Activated CD8-positive, alpha-beta memory T cell treated with anti-CD3 and anti-CD28 coated beads for 48 hours (primary cell): ENCODE data around the gene NFATC3.

Source experiments
- DNase-seq, 3 experiments: peaks; one replicate each; pipeline ENCODE4 v3.0.0-alpha.2; 2020; ENCODE audit warnings: low read depth in 2 of 3, low spot score in 2 of 3

Gene NFATC3

DNA sequence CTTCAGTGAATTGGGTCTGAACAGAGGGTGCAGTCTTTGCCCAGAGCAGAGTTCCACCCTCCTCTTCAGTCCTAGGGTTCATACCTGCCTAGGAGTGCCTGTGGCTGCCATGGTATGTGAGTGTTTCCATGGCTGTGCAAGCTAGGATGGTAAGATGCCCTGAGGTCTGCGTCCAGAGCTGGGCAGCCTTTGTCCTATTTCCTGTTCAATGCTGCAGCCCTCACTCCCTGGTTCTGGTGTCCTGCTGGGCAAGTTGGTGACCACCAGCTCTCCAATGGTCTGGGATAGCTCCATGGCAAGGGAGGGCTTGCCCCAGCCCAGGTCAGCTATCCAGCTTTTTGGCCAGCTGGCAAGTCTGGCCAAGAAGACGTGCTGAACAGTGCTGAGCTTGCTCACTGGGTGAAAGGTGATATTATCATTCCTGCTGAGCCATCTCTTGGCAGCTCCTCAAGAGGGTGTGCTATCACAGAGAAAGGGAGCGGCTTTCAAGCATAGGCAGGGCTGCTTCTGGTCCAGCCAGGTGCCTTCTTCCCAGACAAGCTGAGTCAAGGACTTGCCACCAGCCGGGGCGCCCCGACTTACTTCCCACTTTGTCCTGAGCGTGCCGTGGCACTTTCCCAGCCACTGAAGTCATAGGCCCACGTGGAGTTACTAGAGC is 13.0 kb upstream of the NFATC3 start:
- DNase-seq = no peak

- no peak for DNase-seq
Observed at GRCh38 chr16:68073902-68074760, 11.0 kb upstream of the NFATC3 start.

- no peak for DNase-seq
Observed at GRCh38 chr16:68074850-68075555, 10.2 kb upstream of the NFATC3 start.

DNA sequence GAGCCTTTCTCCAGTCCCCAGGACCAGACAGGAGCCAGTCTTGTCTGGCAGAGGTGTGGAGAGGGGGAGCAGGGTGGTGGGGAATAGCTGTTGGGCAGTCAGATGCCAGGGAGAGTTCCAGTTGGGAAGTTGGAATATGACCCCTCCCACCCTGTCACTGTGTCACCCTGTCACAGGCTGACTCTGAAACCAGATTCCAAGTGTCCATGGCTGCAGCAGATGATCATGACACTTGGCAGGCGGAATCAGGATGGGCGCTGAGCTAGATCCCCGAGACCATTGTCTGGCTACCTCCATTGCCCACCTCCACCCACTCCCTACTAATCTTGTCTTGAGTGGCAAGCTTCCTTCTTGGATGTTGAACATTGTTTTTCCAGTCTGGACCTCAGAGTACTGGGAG is 9.2 kb upstream of the NFATC3 start:
- no peak for DNase-seq

- no peak for DNase-seq
Observed at GRCh38 chr16:68076560-68076959, 8.6 kb upstream of the NFATC3 start.

DNA sequence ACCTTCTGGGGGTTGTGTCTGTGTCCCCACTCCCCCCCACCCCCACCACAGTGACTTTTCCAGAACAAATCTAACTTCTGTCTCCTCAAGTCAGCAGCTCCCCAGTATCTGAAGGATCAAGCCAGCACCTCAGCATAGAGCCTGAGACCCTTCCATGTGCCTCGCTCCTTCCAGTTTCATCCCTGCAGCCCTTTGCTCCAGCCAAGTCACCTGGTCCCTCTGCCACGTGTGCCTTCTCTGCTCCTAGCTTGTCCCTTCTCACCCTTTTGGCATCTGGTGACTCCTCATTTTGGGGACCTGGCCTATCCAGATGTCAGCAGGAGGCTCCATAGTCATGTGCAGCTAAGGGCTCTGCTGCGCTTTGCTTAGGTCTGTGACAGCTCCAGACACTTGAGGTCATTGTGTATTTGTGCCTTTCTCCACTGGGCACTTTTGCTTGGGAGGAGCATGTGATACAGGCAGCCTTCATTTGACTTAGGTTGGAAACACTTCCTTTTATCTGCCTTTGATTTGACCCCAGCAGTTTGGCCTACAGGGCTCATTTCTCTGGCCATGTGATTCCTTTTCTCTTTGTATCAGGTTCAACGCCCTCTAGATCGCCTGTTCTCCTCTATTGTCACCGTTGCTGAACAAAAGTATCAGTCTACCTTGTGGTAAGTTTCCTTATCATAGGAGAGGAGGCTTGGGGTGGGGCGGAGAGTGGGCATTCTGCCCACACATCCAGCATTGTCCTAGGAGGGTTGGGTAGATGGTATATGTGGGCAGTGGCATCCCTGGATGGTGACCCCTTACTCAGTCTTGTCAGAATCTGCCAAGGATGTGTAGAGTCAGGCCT is 7.1 kb upstream of the NFATC3 start:
- DNase-seq = no peak

DNA sequence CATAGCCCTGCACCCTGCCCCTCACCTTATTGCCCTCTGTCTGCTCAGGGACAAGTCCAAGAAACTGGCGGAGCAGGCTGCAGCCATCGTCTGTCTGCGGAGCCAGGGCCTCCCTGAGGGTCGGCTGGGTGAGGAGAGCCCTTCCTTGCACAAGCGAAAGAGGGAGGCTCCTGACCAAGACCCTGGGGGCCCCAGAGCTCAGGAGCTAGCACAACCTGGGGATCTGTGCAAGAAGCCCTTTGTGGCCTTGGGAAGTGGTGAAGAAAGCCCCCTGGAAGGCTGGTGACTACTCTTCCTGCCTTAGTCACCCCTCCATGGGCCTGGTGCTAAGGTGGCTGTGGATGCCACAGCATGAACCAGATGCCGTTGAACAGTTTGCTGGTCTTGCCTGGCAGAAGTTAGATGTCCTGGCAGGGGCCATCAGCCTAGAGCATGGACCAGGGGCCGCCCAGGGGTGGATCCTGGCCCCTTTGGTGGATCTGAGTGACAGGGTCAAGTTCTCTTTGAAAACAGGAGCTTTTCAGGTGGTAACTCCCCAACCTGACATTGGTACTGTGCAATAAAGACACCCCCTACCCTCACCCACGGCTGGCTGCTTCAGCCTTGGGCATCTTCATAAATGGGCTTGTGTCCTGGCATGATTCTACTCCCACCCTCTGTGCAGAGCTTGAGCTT is 6.3 kb upstream of the NFATC3 start:
- no peak for DNase-seq

DNA sequence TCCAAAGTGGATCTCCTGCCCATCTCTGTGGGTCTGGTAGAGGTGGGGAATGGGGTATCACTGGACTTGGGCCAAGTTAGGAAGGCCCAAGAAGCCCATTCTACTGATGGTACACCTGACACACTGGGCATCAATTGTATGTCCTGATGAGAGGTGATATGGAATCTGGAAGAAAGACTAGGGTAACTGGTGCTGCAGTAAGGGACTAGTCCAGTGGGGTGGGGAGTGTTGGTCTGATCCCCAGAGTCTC is 5.9 kb upstream of the NFATC3 start:
- no peak for DNase-seq

GRCh38 chr16:68079626-68080344 is 5.4 kb upstream of the NFATC3 start:
- peak in 2 of 3 experiments; percentile 66 to 71 for DNase-seq

GRCh38 chr16:68081861-68082628 is 3.1 kb upstream of the NFATC3 start:
- no peak for DNase-seq

GRCh38 chr16:68082629-68083238 is 2.4 kb upstream of the NFATC3 start:
- no peak for DNase-seq

DNA sequence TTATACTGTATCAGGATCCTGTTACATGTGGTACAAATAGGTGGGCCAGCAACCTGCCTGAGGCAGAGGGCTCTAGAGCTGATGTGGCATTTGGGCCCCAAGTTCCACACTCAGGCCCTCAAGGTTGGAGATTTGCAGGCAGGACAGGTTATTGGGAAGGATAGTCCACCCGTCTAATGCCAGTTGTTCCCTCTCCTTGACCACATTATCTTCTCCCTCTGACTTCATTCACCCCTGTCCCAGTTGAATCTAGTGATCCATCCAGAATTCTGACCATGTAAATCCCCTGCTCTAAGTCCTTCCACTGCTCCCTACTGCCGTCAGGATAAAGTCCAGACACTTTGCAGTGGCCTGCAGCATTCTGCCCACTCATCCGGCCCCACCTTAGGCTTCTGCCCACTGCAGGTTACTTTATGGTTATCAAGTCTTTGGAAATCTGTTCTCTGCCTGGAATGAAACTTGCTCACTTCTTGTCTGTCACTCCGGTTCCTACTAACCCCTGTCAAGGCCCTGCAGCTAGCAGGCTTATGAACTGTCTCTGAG is 1.9 kb upstream of the NFATC3 start:
- DNase-seq = no peak

- no peak for DNase-seq
Observed at GRCh38 chr16:68083861-68084503, 1.2 kb upstream of the NFATC3 start.

- DNase-seq = peak; percentile 72 to 79 (median 77)
Observed at GRCh38 chr16:68084504-68085258, 489 bp upstream of the NFATC3 start.

- no peak for DNase-seq
Observed at GRCh38 chr16:68086336-68086841, 1.2 kb downstream of the NFATC3 start.

DNA sequence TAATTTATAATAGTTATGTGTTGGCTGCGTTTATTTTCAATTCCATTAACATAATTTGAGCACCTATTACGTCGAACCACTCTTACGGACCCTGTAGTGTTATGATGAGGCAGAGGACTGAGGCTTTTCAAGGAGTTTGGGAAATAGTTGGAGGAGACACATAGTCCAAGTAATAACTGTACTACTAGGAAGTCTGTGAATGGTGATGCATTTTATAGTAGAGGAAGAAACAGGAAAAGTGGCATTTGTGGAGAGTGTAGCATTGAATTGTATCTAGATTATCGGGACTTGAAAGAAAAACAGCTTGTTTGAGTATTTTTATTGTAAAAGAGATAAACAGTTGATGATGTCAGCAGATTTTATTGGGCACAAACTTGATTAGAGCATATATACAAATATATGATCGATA is 1.7 kb downstream of the NFATC3 start:
- no peak for DNase-seq

GRCh38 chr16:68087688-68088087 is 2.5 kb downstream of the NFATC3 start:
- DNase-seq = no peak
